ENCODE measurements around the gene ELOVL6.
"Not testable (repeated sequence)": the region's sequence is repeated elsewhere in the genome, so short reads cannot be mapped to it uniquely, and the experiment has no call there.

Gene ELOVL6

GRCh38 chr4:110078148-110078547, 120.3 kb downstream of the ELOVL6 start:
- not testable (repeated sequence) for H3K4me1 ChIP-seq (ENCODE audit: insufficient read depth, low read length); H3K9me3 ChIP-seq (ENCODE audit: control insufficient read depth, insufficient read depth, low read length); H3K9ac ChIP-seq (ENCODE audit: low read depth, low read length); H3K36me3 ChIP-seq (ENCODE audit: insufficient read depth, low read length)

DNA sequence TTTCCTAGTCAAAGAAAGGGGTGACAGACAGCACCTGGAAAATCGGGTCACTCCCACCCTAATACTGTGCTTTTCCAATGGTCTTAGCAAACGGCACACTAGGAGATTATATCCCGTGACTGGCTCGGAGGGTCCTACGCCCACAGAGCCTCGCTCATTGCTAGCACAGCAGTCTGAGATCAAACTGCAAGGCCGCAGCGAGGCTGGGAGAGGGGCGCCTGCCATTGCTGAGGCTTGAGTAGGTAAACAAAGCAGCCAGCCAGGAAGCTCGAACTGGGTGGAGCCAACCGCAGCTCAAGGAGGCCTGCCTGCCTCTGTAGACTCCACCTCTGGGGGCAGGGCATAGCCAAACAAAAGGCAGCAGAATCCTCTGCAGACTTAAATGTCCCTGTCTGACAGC, 121.6 kb downstream of the ELOVL6 start:
- not testable (repeated sequence) for H3K9ac ChIP-seq (ENCODE audit: low read depth, low read length); H3K36me3 ChIP-seq (ENCODE audit: insufficient read depth, low read length); H3K9me3 ChIP-seq (ENCODE audit: control insufficient read depth, insufficient read depth, low read length); H3K4me1 ChIP-seq (ENCODE audit: insufficient read depth, low read length)

GRCh38 chr4:110075891-110076290, 122.5 kb downstream of the ELOVL6 start:
- H3K36me3 ChIP-seq (ENCODE audit: insufficient read depth, low read length), result no peaks in the 10 kb centered on the region
- H3K9me3 ChIP-seq (ENCODE audit: control insufficient read depth, insufficient read depth, low read length), result no peaks in the 10 kb centered on the region; the same call in 1 of the 2 replicates
- H3K4me1 ChIP-seq (ENCODE audit: insufficient read depth, low read length), result 0 out of 2 replicates have a peak, but pooled peaks cover 3% of the 10 kb centered on the region
- no peak overlapping the region for H3K9ac ChIP-seq (ENCODE audit: low read depth, low read length)

- no peaks in the 10 kb centered on the region; the same call in 1 of the 2 replicates for H3K9me3 ChIP-seq (ENCODE audit: control insufficient read depth, insufficient read depth, low read length)
- H3K36me3 ChIP-seq (ENCODE audit: insufficient read depth, low read length), result no peaks in the 10 kb centered on the region
- 0 out of 2 replicates have a peak, but pooled peaks cover 3% of the 10 kb centered on the region for H3K4me1 ChIP-seq (ENCODE audit: insufficient read depth, low read length)
- H3K9ac ChIP-seq (ENCODE audit: low read depth, low read length), result no peak overlapping the region
Measured at GRCh38 chr4:110075083-110075738, 123.2 kb downstream of the ELOVL6 start.

GRCh38 chr4:110074570-110074969, 123.8 kb downstream of the ELOVL6 start:
- Histone ChIP-seq H3K9ac (ENCODE audit: low read depth, low read length) (no peak overlapping the region), H3K36me3 (ENCODE audit: insufficient read depth, low read length) (no peaks in the 10 kb centered on the region), H3K9me3 (ENCODE audit: control insufficient read depth, insufficient read depth, low read length) (no peaks in the 10 kb centered on the region; the same call in 1 of the 2 replicates), H3K4me1 (ENCODE audit: insufficient read depth, low read length) (0 out of 2 replicates have a peak, but pooled peaks cover 3% of the 10 kb centered on the region)

DNA sequence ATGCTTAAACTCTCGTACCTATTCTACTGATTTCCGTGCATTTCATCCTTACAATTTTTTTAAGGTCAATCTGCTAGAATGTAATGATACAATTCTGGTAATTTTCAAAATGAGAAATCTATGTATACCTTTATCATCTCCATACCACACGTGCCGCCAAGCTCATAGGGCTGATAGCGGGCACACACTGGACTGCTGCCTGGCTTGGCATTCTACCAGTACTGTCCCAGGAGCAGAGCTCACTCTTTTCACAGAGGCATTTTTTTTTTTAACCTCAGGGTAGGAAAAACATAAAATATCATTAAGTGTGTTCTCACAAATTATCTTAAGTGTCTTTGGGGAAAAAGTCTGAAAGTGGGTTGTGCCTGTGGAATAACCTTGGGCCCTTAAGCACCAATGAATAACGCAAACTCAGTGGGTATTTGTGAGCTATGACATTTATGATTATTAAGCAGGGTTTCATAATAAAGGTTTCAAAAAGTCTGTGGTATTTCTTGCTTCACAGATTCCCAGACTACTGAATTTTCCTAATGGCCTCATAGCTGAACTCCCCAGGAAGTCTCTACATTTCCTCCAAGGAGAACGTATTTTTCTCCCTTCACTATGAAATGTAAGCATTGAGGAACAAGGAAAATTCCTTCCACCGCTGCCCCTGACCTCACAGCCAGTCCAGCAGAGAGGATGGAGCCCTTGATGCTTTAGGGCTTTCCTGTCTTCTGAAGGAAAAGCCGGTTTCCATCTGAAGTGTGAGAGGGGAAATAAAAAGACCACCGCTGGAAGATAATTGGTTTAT, 125.2 kb downstream of the ELOVL6 start:
- H3K9ac ChIP-seq (ENCODE audit: low read depth, low read length), result no peak overlapping the region
- H3K36me3 ChIP-seq (ENCODE audit: insufficient read depth, low read length), result no peaks in the 10 kb centered on the region
- no peaks in the 10 kb centered on the region; the same call in 1 of the 2 replicates for H3K9me3 ChIP-seq (ENCODE audit: control insufficient read depth, insufficient read depth, low read length)
- 0 out of 2 replicates have a peak, but pooled peaks cover 3% of the 10 kb centered on the region for H3K4me1 ChIP-seq (ENCODE audit: insufficient read depth, low read length)

DNA sequence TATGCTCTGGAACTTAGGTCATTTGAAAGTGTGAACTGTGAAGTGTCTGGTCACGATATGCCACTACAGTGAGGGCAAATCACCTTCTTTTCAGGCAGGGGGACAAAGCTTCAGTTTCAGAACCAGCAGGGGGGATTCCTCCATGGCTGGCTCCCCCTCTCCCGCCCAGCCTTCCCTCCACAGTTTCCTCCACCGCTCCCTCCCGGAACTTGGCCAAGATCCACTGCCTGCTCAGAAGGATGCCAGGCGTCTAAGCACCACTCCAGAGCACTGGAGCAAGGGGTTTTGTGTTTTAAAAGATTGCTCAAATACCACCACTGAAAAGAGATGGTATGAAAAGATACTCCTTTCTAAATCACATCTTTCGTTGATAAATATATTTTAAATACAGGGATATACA, 126.9 kb downstream of the ELOVL6 start:
- no peak overlapping the region for H3K9ac ChIP-seq (ENCODE audit: low read depth, low read length)
- H3K4me1 ChIP-seq (ENCODE audit: insufficient read depth, low read length), result 0 out of 2 replicates have a peak, but pooled peaks cover 3% of the 10 kb centered on the region
- no peaks in the 10 kb centered on the region for H3K36me3 ChIP-seq (ENCODE audit: insufficient read depth, low read length)
- no peaks in the 10 kb centered on the region; the same call in 1 of the 2 replicates for H3K9me3 ChIP-seq (ENCODE audit: control insufficient read depth, insufficient read depth, low read length)

GRCh38 chr4:110068248-110068647, 130.2 kb downstream of the ELOVL6 start:
- Histone ChIP-seq H3K9me3 (ENCODE audit: control insufficient read depth, insufficient read depth, low read length) (no peaks in the 10 kb centered on the region), H3K36me3 (ENCODE audit: insufficient read depth, low read length) (no peaks in the 10 kb centered on the region), H3K9ac (ENCODE audit: low read depth, low read length) (no peak overlapping the region), H3K4me1 (ENCODE audit: insufficient read depth, low read length) (0 out of 2 replicates have a peak, but pooled peaks cover 3% of the 10 kb centered on the region)

- no peak overlapping the region for H3K9ac ChIP-seq (ENCODE audit: low read depth, low read length)
- no peaks in the 10 kb centered on the region for H3K9me3 ChIP-seq (ENCODE audit: control insufficient read depth, insufficient read depth, low read length)
- H3K4me1 ChIP-seq (ENCODE audit: insufficient read depth, low read length), result no peaks in the 10 kb centered on the region
- H3K36me3 ChIP-seq (ENCODE audit: insufficient read depth, low read length), result no peaks in the 10 kb centered on the region
Measured at GRCh38 chr4:110064934-110065333, 133.5 kb downstream of the ELOVL6 start.

- H3K9ac ChIP-seq (ENCODE audit: low read depth, low read length), result no peak overlapping the region
- H3K9me3 ChIP-seq (ENCODE audit: control insufficient read depth, insufficient read depth, low read length), result no peaks in the 10 kb centered on the region
- H3K4me1 ChIP-seq (ENCODE audit: insufficient read depth, low read length), result no peaks in the 10 kb centered on the region
- H3K36me3 ChIP-seq (ENCODE audit: insufficient read depth, low read length), result no peaks in the 10 kb centered on the region
Measured at GRCh38 chr4:110064295-110064694, 134.1 kb downstream of the ELOVL6 start.

GRCh38 chr4:110062166-110062565, 136.2 kb downstream of the ELOVL6 start:
- Histone ChIP-seq H3K9ac (ENCODE audit: low read depth, low read length) (no peak overlapping the region), H3K9me3 (ENCODE audit: control insufficient read depth, insufficient read depth, low read length) (no peaks in the 10 kb centered on the region), H3K4me1 (ENCODE audit: insufficient read depth, low read length) (no peaks in the 10 kb centered on the region), H3K36me3 (ENCODE audit: insufficient read depth, low read length) (no peaks in the 10 kb centered on the region)

DNA sequence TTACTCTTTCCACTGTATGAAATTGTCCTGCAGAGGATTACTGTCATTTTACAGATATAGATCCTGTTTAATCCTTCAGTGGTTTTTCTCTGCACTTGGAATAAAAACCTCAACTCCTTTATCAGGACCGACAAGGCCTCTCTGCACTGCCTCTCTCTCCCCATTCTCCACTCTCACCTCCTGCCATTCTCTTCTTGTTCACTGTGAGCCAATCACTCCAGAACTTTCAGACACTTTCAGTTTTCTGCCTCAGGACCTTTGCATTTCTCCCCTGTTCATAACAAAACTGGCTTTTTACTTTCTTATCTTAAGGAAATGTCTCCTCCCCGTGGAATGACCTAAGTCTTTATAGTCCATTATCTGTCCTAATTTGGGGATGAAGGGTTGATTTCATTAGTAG, 137.3 kb downstream of the ELOVL6 start:
- Histone ChIP-seq H3K36me3 (ENCODE audit: insufficient read depth, low read length) (no peaks in the 10 kb centered on the region), H3K9ac (ENCODE audit: low read depth, low read length) (no peak overlapping the region), H3K9me3 (ENCODE audit: control insufficient read depth, insufficient read depth, low read length) (no peaks in the 10 kb centered on the region), H3K4me1 (ENCODE audit: insufficient read depth, low read length) (no peaks in the 10 kb centered on the region)

DNA sequence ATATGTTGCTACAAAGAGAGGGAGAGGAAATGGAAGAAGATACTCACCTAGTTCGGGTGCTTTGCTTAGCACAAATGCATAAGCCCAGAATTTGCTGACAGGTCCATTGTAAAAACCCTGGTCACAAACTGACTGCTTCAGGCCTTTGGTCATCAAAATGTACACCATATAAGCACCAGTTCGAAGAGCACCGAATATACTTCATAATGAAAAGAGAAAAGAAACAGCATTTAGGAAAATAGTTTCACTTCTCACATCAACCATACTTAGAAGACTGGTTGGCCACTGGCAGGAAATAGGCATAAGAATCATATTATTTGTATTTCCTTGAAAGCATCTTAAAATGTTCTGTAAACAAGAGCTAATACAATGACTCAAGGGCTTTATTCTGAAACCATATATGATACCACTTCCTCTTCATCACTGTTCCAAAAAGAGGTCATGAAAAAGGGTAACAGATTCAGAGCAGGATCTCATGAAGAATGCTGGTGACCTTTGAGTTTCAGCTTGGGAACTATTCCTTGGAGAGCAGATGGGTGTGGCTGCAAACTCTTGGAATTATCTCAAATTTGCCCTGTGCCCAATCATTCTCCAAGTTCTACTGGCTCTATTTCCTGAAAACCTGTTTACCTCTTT, 138.7 kb downstream of the ELOVL6 start:
- H3K9ac ChIP-seq (ENCODE audit: low read depth, low read length), result no peak overlapping the region
- H3K36me3 ChIP-seq (ENCODE audit: insufficient read depth, low read length), result no peaks in the 10 kb centered on the region
- no peaks in the 10 kb centered on the region for H3K9me3 ChIP-seq (ENCODE audit: control insufficient read depth, insufficient read depth, low read length)
- no peaks in the 10 kb centered on the region for H3K4me1 ChIP-seq (ENCODE audit: insufficient read depth, low read length)

- no peaks in the 10 kb centered on the region for H3K36me3 ChIP-seq (ENCODE audit: insufficient read depth, low read length)
- H3K9me3 ChIP-seq (ENCODE audit: control insufficient read depth, insufficient read depth, low read length), result no peaks in the 10 kb centered on the region
- H3K9ac ChIP-seq (ENCODE audit: low read depth, low read length), result no peak overlapping the region
- no peaks in the 10 kb centered on the region for H3K4me1 ChIP-seq (ENCODE audit: insufficient read depth, low read length)
Measured at GRCh38 chr4:110058677-110059076, 139.7 kb downstream of the ELOVL6 start.
